Mesendoderm (in vitro differentiated cells): Measurements from ENCODE around the gene COL4A2. TPM values are rescaled to one million over a fixed set of nuclear protein-coding genes. Genes with fewer than 3 reads are reported as not detected.

Experiments
- DNase-seq: peaks from one replicate; pipeline ENCODE4 v3.0.0; 2013
- H2AK5ac ChIP-seq: 2 replicates; pipeline ENCODE4 v1.6.1; 2013; ENCODE audit warnings: low read length, inconsistent platforms
- H2BK120ac ChIP-seq: 2 replicates; pipeline ENCODE4 v1.6.1; 2013; ENCODE audit warnings: low read depth, mild to moderate bottlenecking, low read length, moderate library complexity, mixed read lengths
- H2BK15ac ChIP-seq: replicated peaks from 2 replicates; pipeline ENCODE4 v1.6.1; 2013; ENCODE audit warnings: low read depth, mild to moderate bottlenecking, moderate library complexity
- H2BK5ac ChIP-seq: 2 replicates; pipeline ENCODE4 v1.6.1; 2013; ENCODE audit warnings: low read length, inconsistent platforms
- H3K18ac ChIP-seq: 2 replicates; pipeline ENCODE4 v1.6.1; 2013; ENCODE audit warnings: mild to moderate bottlenecking, low read length, mixed read lengths
- H3K23ac ChIP-seq: one replicate; pipeline ENCODE4 v1.6.1; 2013; ENCODE audit warnings: low read length
- H3K27ac ChIP-seq: 2 replicates; pipeline ENCODE4 v1.5.1; 2013; ENCODE audit warnings: low read depth, mild to moderate bottlenecking, inconsistent platforms, low read length, moderate library complexity
- H3K27me3 ChIP-seq: 2 replicates; pipeline ENCODE4 v1.6.1; 2013; ENCODE audit warnings: low read length, control low read depth, mild to moderate bottlenecking, inconsistent platforms; ENCODE audit not compliant: insufficient read depth, poor library complexity
- H3K36me3 ChIP-seq: 2 replicates; pipeline ENCODE4 v1.6.1; 2013; ENCODE audit warnings: low read length, inconsistent platforms; ENCODE audit not compliant: control insufficient read depth, insufficient read depth
- H3K4ac ChIP-seq: one replicate; pipeline ENCODE4 v1.6.1; 2013; ENCODE audit warnings: low read depth, mild to moderate bottlenecking, low read length, moderate library complexity
- H3K4me1 ChIP-seq: 2 replicates; pipeline ENCODE4 v1.6.1; 2013; ENCODE audit warnings: low read depth, low read length, inconsistent platforms; ENCODE audit not compliant: control insufficient read depth
- H3K4me2 ChIP-seq: 2 replicates; pipeline ENCODE4 v1.6.1; 2013; ENCODE audit warnings: low read length
- H3K4me3 ChIP-seq: 2 replicates; pipeline ENCODE4 v1.5.1; 2013; ENCODE audit warnings: mild to moderate bottlenecking, low read length
- H3K56ac ChIP-seq: one replicate; pipeline ENCODE4 v1.6.1; 2013; ENCODE audit warnings: low read length
- H3K79me1 ChIP-seq: 2 replicates; pipeline ENCODE4 v1.6.1; 2013; ENCODE audit warnings: low read length, inconsistent platforms
- H3K79me2 ChIP-seq: 2 replicates; pipeline ENCODE4 v1.6.1; 2013; ENCODE audit warnings: mild to moderate bottlenecking, low read length; ENCODE audit not compliant: control insufficient read depth, insufficient read depth
- H3K9ac ChIP-seq: 2 replicates; pipeline ENCODE4 v1.6.1; 2013; ENCODE audit warnings: low read length, inconsistent platforms
- H4K5ac ChIP-seq: one replicate; pipeline ENCODE4 v1.6.1; 2013; ENCODE audit warnings: low read length
- H4K8ac ChIP-seq: one replicate; pipeline ENCODE4 v1.6.1; 2013; ENCODE audit warnings: low read depth, mild to moderate bottlenecking, control low read depth, low read length, moderate library complexity
- WGBS: extraction: QIAGEN DNeasy Blood & Tissue Kit; methylation state at CpG from one replicate; pipeline ENCODE4 v1.1.7; 2013; ENCODE audit warnings: low lambda C conversion rate, missing lambda C conversion rate; ENCODE audit not compliant: insufficient coverage; ENCODE audit errors: extremely low coverage; 5-methylcytosine and 5-hydroxymethylcytosine counted together
- polyA plus RNA-seq, 2 experiments: library from polyadenylated mRNA; stranded (reverse); fragments of 200-250 nt; gene quantifications; one replicate each; pipeline ENCODE4 v1.2.3, GENCODE V29; 2013

COL4A2 gene
- polyA plus RNA-seq (2013, experiment 1 of 2), result 32.1 TPM
- 31.1 TPM for polyA plus RNA-seq (2013, experiment 2 of 2)

- Histone ChIP-seq H3K9ac (peak within 1 kb of the TSS; percentile 81), H3K4ac (peak within 1 kb of the TSS; percentile 87), H3K4me1 (peaks cover 3% of the 10 kb centered on the region), H2BK5ac (peak within 1 kb of the TSS; percentile 35), H3K4me3 (peak within 1 kb of the TSS; percentile 63), H3K27me3 (no peaks in the 10 kb centered on the region), H3K56ac (peak within 1 kb of the TSS; percentile 93), H2BK15ac (no peak within 1 kb of the TSS), H3K27ac (peak within 1 kb of the TSS; percentile 29), H4K8ac (no peak within 1 kb of the TSS), H2AK5ac (no peak within 1 kb of the TSS), H3K79me2 (peaks cover 15% of the 10 kb centered on the region), H3K4me2 (peak within 1 kb of the TSS; percentile 77), H3K36me3 (no peaks in the 10 kb centered on the region), H2BK120ac (peak within 1 kb of the TSS; percentile 14), H4K5ac (no peak within 1 kb of the TSS), H3K23ac (peak within 1 kb of the TSS; percentile 69), H3K18ac (peak within 1 kb of the TSS; percentile 96), H3K79me1 (peaks cover 12% of the 10 kb centered on the region)
- no CpG with 5 or more reads among the region's 96 CpGs for WGBS
- peak; percentile 79 for DNase-seq
Measured at GRCh38 chr13:110306960-110307766, at the start of gene COL4A2, which contains the start of gene COL4A1. TSS of gene COL4A2 (plus strand) at chr13:110307284. CDS start at chr13:110307904, 620 bp downstream. TSS of gene COL4A1 (minus strand) at chr13:110307157. CDS start at chr13:110307027, 130 bp downstream.

DNA sequence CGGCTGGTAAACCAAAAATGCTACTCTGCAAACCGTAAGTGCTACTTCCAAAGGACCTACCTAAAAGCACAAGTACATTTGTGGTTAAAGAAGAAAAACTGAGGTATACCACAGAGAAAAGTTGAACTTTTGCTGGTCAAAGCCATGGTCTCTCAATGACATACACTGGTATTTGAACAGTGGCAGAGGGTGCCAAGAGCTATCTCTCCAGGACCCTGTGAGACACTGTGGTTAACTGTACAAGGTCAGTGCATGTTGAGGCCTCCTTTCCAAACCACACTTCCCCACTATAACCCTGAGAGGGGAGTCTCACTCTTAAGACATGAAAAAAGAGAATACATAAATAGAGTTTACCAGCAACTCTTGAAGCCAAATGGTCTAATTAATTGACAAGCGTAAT lies 49.7 kb upstream of the COL4A2 start:
- Histone ChIP-seq H2BK5ac (no peak overlapping the region), H3K18ac (no peak overlapping the region), H3K79me2 (no peaks in the 10 kb centered on the region), H3K27ac (no peak overlapping the region), H4K5ac (no peak overlapping the region), H3K4me1 (no peaks in the 10 kb centered on the region), H2AK5ac (no peak overlapping the region), H4K8ac (no peak overlapping the region), H2BK15ac (no peak overlapping the region), H3K23ac (no peak overlapping the region), H3K4ac (no peak overlapping the region), H2BK120ac (no peak overlapping the region), H3K9ac (no peak overlapping the region), H3K4me2 (no peak overlapping the region), H3K36me3 (no peaks in the 10 kb centered on the region), H3K79me1 (peaks cover 3% of the 10 kb centered on the region), H3K27me3 (no peaks in the 10 kb centered on the region), H3K56ac (no peak overlapping the region), H3K4me3 (no peak overlapping the region)
- WGBS, result no CpG with 5 or more reads among the region's 3 CpGs
- DNase-seq, result no peak

DNA sequence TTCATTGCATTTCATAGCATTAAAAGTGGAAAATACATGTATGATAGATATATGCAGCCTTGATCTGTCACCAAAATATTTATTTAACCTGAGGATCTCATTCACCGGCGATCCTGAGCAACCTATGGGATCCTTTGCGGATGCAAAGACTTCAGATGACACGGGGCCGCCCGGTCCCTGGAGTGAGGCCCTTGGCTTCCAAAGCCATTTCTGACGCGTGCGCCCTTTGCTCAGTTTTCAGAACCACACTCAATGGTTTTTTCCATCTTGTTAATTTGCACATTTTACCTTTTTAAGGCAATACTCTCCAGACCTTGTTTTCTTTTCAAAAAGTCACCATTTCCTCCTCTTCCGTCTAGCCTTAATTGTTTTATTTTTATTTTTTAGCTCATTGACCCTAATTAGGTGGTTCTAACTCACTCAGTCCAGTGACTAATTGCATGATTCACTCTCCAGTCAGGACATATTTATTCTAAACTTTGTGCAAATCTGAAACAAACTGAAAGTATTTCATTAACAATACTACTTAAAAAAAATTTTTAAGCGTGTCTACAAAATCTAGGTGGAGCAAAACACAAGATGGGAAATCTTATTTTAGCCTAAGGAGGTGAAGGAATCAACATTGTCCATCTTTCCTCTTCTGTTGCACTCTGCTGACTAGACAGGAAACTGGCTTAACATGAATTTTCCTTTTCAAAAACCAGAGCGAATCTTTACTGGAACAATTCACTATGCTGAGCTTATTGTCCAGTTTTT lies 48.0 kb upstream of the COL4A2 start:
- Histone ChIP-seq H2AK5ac (no peak overlapping the region), H3K4me3 (no peak overlapping the region), H3K79me2 (no peaks in the 10 kb centered on the region), H3K79me1 (peaks cover 8% of the 10 kb centered on the region), H3K27ac (no peak overlapping the region), H3K56ac (no peak overlapping the region), H4K5ac (no peak overlapping the region), H3K18ac (no peak overlapping the region), H2BK15ac (no peak overlapping the region), H3K4ac (no peak overlapping the region), H4K8ac (no peak overlapping the region), H3K9ac (no peak overlapping the region), H3K36me3 (no peaks in the 10 kb centered on the region), H2BK120ac (no peak overlapping the region), H3K23ac (no peak overlapping the region), H3K27me3 (no peaks in the 10 kb centered on the region), H2BK5ac (no peak overlapping the region), H3K4me2 (no peak overlapping the region), H3K4me1 (no peaks in the 10 kb centered on the region)
- no CpG with 5 or more reads among the region's 12 CpGs for WGBS
- no peak for DNase-seq

DNA sequence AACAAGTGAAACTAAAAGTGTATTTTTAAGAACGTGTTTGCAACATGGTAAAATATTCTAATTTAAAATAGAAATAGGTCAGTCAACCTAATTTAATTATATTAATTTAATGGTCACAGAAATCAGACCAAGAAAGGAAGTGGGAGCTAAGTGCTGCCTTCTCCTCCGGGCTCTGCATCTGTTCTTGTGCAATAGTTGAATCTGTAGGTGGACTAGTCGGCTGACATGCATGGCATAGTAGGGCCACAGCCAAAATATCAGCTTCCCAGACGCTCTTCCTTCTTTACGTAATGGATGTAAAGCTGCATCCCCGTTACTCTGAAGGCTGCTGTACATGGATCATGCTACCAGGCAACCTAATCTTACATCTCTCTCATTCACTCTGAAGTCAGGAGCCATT lies 47.4 kb upstream of the COL4A2 start:
- H2BK5ac ChIP-seq, result no peak overlapping the region
- H3K9ac ChIP-seq, result no peak overlapping the region
- H3K18ac ChIP-seq, result no peak overlapping the region
- no peak overlapping the region for H3K27ac ChIP-seq
- H2BK120ac ChIP-seq, result no peak overlapping the region
- H3K79me2 ChIP-seq, result no peaks in the 10 kb centered on the region
- DNase-seq, result no peak
- H3K4me1 ChIP-seq, result no peaks in the 10 kb centered on the region
- no peak overlapping the region for H3K4ac ChIP-seq
- H3K4me2 ChIP-seq, result no peak overlapping the region
- H2BK15ac ChIP-seq, result no peak overlapping the region
- H3K23ac ChIP-seq, result no peak overlapping the region
- no peaks in the 10 kb centered on the region for H3K27me3 ChIP-seq
- no peak overlapping the region for H2AK5ac ChIP-seq
- WGBS, result no CpG with 5 or more reads among the region's 6 CpGs
- H3K56ac ChIP-seq, result no peak overlapping the region
- H3K36me3 ChIP-seq, result no peaks in the 10 kb centered on the region
- no peak overlapping the region for H4K5ac ChIP-seq
- peaks cover 8% of the 10 kb centered on the region for H3K79me1 ChIP-seq
- no peak overlapping the region for H4K8ac ChIP-seq
- no peak overlapping the region for H3K4me3 ChIP-seq

GRCh38 chr13:110261166-110262081 lies 45.7 kb upstream of the COL4A2 start:
- no peaks in the 10 kb centered on the region for H3K36me3 ChIP-seq
- H3K9ac ChIP-seq, result no peak overlapping the region

More at GRCh38 chr13:110261166-110262081, 45.7 kb upstream of the COL4A2 start:
- peaks cover 10% of the 10 kb centered on the region for H3K79me1 ChIP-seq
- H3K4me1 ChIP-seq, result peaks cover 9% of the 10 kb centered on the region
- H3K4me3 ChIP-seq, result no peak overlapping the region
- H3K79me2 ChIP-seq, result no peaks in the 10 kb centered on the region
- no peak overlapping the region for H3K18ac ChIP-seq
- no CpG with 5 or more reads among the region's 19 CpGs for WGBS
- H3K4me2 ChIP-seq, result no peak overlapping the region
- no peak overlapping the region for H4K8ac ChIP-seq
- no peak overlapping the region for H4K5ac ChIP-seq
- peak; percentile 51 for DNase-seq
- no peak overlapping the region for H2AK5ac ChIP-seq
- no peak overlapping the region for H3K27ac ChIP-seq
- peak overlapping the region; percentile 34 for H3K56ac ChIP-seq
- no peak overlapping the region for H2BK15ac ChIP-seq
- no peaks in the 10 kb centered on the region for H3K27me3 ChIP-seq
- H2BK5ac ChIP-seq, result no peak overlapping the region
- no peak overlapping the region for H3K23ac ChIP-seq
- H2BK120ac ChIP-seq, result no peak overlapping the region
- H3K4ac ChIP-seq, result no peak overlapping the region
